NCI-H345 treated with DMSO at 0.1 percent for 48 hours (cell line): ENCODE data around the gene RIOK2.

ENCODE experiments used
- DNase-seq: peaks from one replicate; lab custom pipeline; 2025; ENCODE audit not compliant: unreplicated experiment; lab: John Stamatoyannopoulos, UW

RIOK2 gene

GRCh38 chr5:97127727-97128126 is 55.3 kb downstream of the RIOK2 start:
- DNase-seq: no peak

DNA sequence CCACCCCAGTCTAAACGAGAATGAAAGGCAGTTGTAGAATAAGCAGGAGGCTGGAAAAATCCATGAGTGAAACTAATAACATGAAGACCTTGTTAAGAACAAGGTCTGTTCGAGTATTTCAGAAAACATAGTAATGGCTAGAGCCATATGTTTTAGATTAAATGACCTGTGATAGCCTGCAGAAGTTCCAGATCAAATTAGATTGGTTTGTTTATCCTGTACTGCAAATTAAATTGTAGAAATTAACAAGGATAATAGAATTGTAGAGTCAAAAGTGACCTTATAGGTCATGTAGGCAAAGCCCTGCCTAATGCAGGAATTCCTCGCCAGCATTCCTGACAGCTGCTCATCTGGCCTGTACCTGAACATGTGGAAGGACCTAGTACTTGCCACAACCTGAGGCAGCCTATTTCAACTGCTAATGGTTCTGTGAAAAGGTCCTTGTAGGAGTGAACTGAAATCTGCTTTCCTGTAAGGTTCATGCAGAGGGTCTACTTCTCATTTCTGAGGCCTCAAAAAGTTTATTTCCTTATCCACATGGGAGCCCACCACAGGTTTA is 57.8 kb downstream of the RIOK2 start:
- DNase-seq: no peak

GRCh38 chr5:97124335-97124734 is 58.7 kb downstream of the RIOK2 start:
- no peak for DNase-seq

DNA sequence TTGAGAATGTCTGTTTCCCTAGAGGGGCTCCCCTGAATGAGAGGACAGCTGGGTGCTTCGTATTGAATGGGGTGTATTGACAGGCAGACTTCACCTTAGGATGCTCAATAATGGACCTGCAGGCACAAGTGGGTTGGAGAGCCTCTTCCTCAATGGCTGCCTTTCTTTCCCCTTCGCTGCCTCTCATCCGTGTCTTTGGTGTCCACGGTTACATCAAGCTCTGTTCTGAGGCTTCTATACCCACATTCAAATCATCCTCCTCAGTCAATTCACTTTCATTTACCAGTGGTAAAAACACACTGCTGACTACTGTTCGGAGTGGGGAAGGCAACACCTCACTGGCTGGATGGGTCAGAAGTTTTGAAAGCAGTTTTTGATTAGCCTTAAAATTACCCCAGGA is 61.2 kb downstream of the RIOK2 start:
- peak; percentile 80 for DNase-seq

GRCh38 chr5:97120195-97120594 is 62.9 kb downstream of the RIOK2 start:
- DNase-seq: no peak

- no peak for DNase-seq
These were observed 64.0 kb downstream of the RIOK2 start for GRCh38 chr5:97119007-97119390.

- DNase-seq: no peak
These were observed 64.6 kb downstream of the RIOK2 start for GRCh38 chr5:97118261-97119006.

DNA sequence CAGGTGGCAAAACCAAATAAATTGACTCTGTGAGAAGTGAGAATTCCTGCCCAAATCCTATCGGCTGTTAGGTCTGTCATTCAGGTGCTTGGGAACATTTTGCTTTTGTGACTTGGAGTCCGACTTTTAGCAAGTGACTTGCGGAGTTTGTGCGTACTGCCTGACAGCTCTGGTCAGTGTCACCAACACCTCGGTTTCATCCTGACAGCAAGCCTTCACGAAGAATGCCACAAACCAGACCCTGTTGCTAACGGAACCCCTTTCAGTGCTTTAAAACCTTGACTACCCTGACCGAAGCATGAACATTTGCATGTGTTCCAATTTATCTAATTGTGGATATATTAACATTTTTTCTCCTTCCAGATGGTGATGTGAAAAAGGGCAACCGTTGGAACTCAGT is 67.1 kb downstream of the RIOK2 start:
- no peak for DNase-seq

DNA sequence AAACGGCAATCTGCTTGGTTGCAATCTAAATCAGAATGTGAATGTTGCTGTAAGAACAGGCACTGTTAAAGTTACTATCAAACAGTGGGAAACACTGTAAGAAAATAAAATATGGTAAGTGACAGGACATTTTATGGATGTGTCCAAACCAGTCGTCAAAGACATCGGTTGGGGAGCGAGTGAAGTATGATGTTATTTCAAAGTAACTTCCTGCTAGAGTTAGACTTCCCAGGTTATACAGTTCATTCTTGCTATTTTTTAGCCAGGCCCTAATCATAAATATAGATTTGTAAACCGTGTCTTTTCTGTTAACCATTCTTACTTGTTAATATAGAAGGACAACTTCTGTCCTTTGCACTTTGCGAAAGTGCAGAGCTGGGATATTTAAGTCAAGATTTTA is 70.8 kb downstream of the RIOK2 start:
- DNase-seq: no peak

DNA sequence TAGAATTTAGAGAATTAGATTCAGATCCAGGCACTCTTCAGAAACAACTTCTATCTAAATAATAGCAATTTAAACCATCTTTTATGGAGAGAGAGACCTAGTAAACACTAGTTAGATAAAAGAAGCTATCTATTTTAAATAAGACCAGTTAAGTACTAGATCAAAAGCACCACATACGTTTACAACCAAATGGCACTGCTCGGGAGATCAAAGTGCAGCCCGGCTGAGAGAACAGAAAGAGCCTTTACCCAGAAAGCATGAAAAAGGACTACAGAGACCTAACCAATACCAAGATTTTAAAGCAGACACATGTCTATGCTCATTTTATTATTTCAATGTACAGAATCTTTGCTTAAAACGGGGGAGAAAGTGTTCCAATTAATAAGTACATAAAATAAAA is 71.4 kb downstream of the RIOK2 start:
- DNase-seq: no peak

- DNase-seq: no peak
These were observed 72.0 kb downstream of the RIOK2 start for GRCh38 chr5:97111004-97111403.
